ENCODE data around the gene SPRYD3. TPM values are rescaled to one million over a fixed set of nuclear protein-coding genes. Genes with fewer than 3 reads are reported as not detected.
"Not testable (repeated sequence)": the region's sequence is repeated elsewhere in the genome, so short reads cannot be mapped to it uniquely, and the experiment has no call there.

The SPRYD3 gene
- total RNA-seq, 1 donor: 9.4 TPM

- peaks cover 9% of the 10 kb centered on the region for H3K27me3 ChIP-seq (ENCODE audit: insufficient read depth, low read length)
- no peak overlapping the region for H3K4me3 ChIP-seq (ENCODE audit: low read length)
- H3K4me1 ChIP-seq (ENCODE audit: insufficient read depth, low read length): peaks cover 48% of the 10 kb centered on the region
- no peaks in the 10 kb centered on the region for H3K9me3 ChIP-seq (ENCODE audit: low read depth, low read length)
Measured at GRCh38 chr12:53096759-53097158, 17.6 kb upstream of the SPRYD3 start.

- Histone ChIP-seq H3K4me3 (ENCODE audit: low read length) (no peak overlapping the region), H3K9me3 (ENCODE audit: low read depth, low read length) (no peaks in the 10 kb centered on the region), H3K27me3 (ENCODE audit: insufficient read depth, low read length) (peaks cover 9% of the 10 kb centered on the region), H3K4me1 (ENCODE audit: insufficient read depth, low read length) (peaks cover 48% of the 10 kb centered on the region)
Measured at GRCh38 chr12:53096089-53096741, 17.0 kb upstream of the SPRYD3 start.

- not testable (repeated sequence) for H3K4me3 ChIP-seq (ENCODE audit: low read length); H3K27me3 ChIP-seq (ENCODE audit: insufficient read depth, low read length); H3K9me3 ChIP-seq (ENCODE audit: low read depth, low read length)
- H3K4me1 ChIP-seq (ENCODE audit: insufficient read depth, low read length): peaks cover 48% of the 10 kb centered on the region
Measured at GRCh38 chr12:53095596-53095895, 16.4 kb upstream of the SPRYD3 start.

GRCh38 chr12:53094796-53095595, 15.8 kb upstream of the SPRYD3 start:
- H3K4me1 ChIP-seq (ENCODE audit: insufficient read depth, low read length): peaks cover 48% of the 10 kb centered on the region
- not testable (repeated sequence) for H3K9me3 ChIP-seq (ENCODE audit: low read depth, low read length); H3K4me3 ChIP-seq (ENCODE audit: low read length); H3K27me3 ChIP-seq (ENCODE audit: insufficient read depth, low read length)

- H3K4me1 ChIP-seq (ENCODE audit: insufficient read depth, low read length): peaks cover 47% of the 10 kb centered on the region
- H3K9me3 ChIP-seq (ENCODE audit: low read depth, low read length): no peaks in the 10 kb centered on the region
- no peak overlapping the region for H3K4me3 ChIP-seq (ENCODE audit: low read length)
- H3K27me3 ChIP-seq (ENCODE audit: insufficient read depth, low read length): peaks cover 9% of the 10 kb centered on the region
Measured at GRCh38 chr12:53094394-53094787, 15.2 kb upstream of the SPRYD3 start.

GRCh38 chr12:53093777-53094393, 14.7 kb upstream of the SPRYD3 start:
- Histone ChIP-seq H3K4me1 (ENCODE audit: insufficient read depth, low read length) (peaks cover 42% of the 10 kb centered on the region), H3K4me3 (ENCODE audit: low read length) (no peak overlapping the region), H3K9me3 (ENCODE audit: low read depth, low read length) (no peaks in the 10 kb centered on the region), H3K27me3 (ENCODE audit: insufficient read depth, low read length) (peaks cover 9% of the 10 kb centered on the region)

GRCh38 chr12:53091756-53092155, 12.6 kb upstream of the SPRYD3 start:
- no peaks in the 10 kb centered on the region for H3K9me3 ChIP-seq (ENCODE audit: low read depth, low read length)
- peaks cover 21% of the 10 kb centered on the region for H3K4me1 ChIP-seq (ENCODE audit: insufficient read depth, low read length)
- no peaks in the 10 kb centered on the region for H3K27me3 ChIP-seq (ENCODE audit: insufficient read depth, low read length)
- no peak overlapping the region for H3K4me3 ChIP-seq (ENCODE audit: low read length)

- Histone ChIP-seq H3K4me3 (ENCODE audit: low read length) (no peak overlapping the region), H3K27me3 (ENCODE audit: insufficient read depth, low read length) (no peaks in the 10 kb centered on the region), H3K4me1 (ENCODE audit: insufficient read depth, low read length) (peaks cover 10% of the 10 kb centered on the region), H3K9me3 (ENCODE audit: low read depth, low read length) (no peaks in the 10 kb centered on the region)
Measured at GRCh38 chr12:53090554-53090953, 11.4 kb upstream of the SPRYD3 start.

GRCh38 chr12:53090105-53090504, 10.9 kb upstream of the SPRYD3 start:
- no peaks in the 10 kb centered on the region for H3K27me3 ChIP-seq (ENCODE audit: insufficient read depth, low read length)
- H3K4me1 ChIP-seq (ENCODE audit: insufficient read depth, low read length): peaks cover 10% of the 10 kb centered on the region
- no peaks in the 10 kb centered on the region for H3K9me3 ChIP-seq (ENCODE audit: low read depth, low read length)
- no peak overlapping the region for H3K4me3 ChIP-seq (ENCODE audit: low read length)

GRCh38 chr12:53086361-53086760, 7.2 kb upstream of the SPRYD3 start:
- Histone ChIP-seq H3K4me1 (ENCODE audit: insufficient read depth, low read length) (no peaks in the 10 kb centered on the region), H3K9me3 (ENCODE audit: low read depth, low read length) (no peaks in the 10 kb centered on the region), H3K4me3 (ENCODE audit: low read length) (no peak overlapping the region), H3K27me3 (ENCODE audit: insufficient read depth, low read length) (no peaks in the 10 kb centered on the region)

GRCh38 chr12:53082637-53083175, 3.5 kb upstream of the SPRYD3 start:
- H3K4me3 ChIP-seq (ENCODE audit: low read length): no peak overlapping the region
- peaks cover 17% of the 10 kb centered on the region for H3K4me1 ChIP-seq (ENCODE audit: insufficient read depth, low read length)
- H3K27me3 ChIP-seq (ENCODE audit: insufficient read depth, low read length): no peaks in the 10 kb centered on the region
- H3K9me3 ChIP-seq (ENCODE audit: low read depth, low read length): no peaks in the 10 kb centered on the region

- H3K4me1 ChIP-seq (ENCODE audit: insufficient read depth, low read length): peaks cover 25% of the 10 kb centered on the region
- peak overlapping the region; percentile 62 for H3K4me3 ChIP-seq (ENCODE audit: low read length)
- H3K9me3 ChIP-seq (ENCODE audit: low read depth, low read length): no peaks in the 10 kb centered on the region
- no peaks in the 10 kb centered on the region for H3K27me3 ChIP-seq (ENCODE audit: insufficient read depth, low read length)
Measured at GRCh38 chr12:53078425-53079225, 565 bp downstream of the SPRYD3 start.

GRCh38 chr12:53077030-53077429, 2.2 kb downstream of the SPRYD3 start:
- no peak overlapping the region for H3K4me3 ChIP-seq (ENCODE audit: low read length)
- peaks cover 40% of the 10 kb centered on the region for H3K4me1 ChIP-seq (ENCODE audit: insufficient read depth, low read length)
- no peaks in the 10 kb centered on the region for H3K9me3 ChIP-seq (ENCODE audit: low read depth, low read length)
- no peaks in the 10 kb centered on the region for H3K27me3 ChIP-seq (ENCODE audit: insufficient read depth, low read length)

GRCh38 chr12:53076461-53076860, 2.7 kb downstream of the SPRYD3 start:
- no peaks in the 10 kb centered on the region for H3K9me3 ChIP-seq (ENCODE audit: low read depth, low read length)
- peaks cover 42% of the 10 kb centered on the region for H3K4me1 ChIP-seq (ENCODE audit: insufficient read depth, low read length)
- no peaks in the 10 kb centered on the region for H3K27me3 ChIP-seq (ENCODE audit: insufficient read depth, low read length)
- no peak overlapping the region for H3K4me3 ChIP-seq (ENCODE audit: low read length)

- no peak overlapping the region for H3K4me3 ChIP-seq (ENCODE audit: low read length)
- H3K4me1 ChIP-seq (ENCODE audit: insufficient read depth, low read length): peaks cover 45% of the 10 kb centered on the region
- H3K27me3 ChIP-seq (ENCODE audit: insufficient read depth, low read length): no peaks in the 10 kb centered on the region
- no peaks in the 10 kb centered on the region for H3K9me3 ChIP-seq (ENCODE audit: low read depth, low read length)
Measured at GRCh38 chr12:53074999-53075370, 4.2 kb downstream of the SPRYD3 start.

All from mononuclear cell (primary cell).